Upper lobe of left lung (tissue), 6 donors: Measurements from ENCODE around the gene DHCR24. TPM values are rescaled to one million over a fixed set of nuclear protein-coding genes. Genes with fewer than 3 reads are reported as not detected.

ENCODE experiments used
- ATAC-seq, 2 donors: fragments of 200-7000 bp; cut with Tn5 transposase; one replicate each; pipeline ENCODE4 v1.9.1; 2022; ENCODE audit warnings: mild to moderate bottlenecking in 2 of 2, moderate library complexity in 2 of 2; ENCODE audit not compliant: low FRiP score in 2 of 2
- DNase-seq, 2 donors: peaks; one replicate each; pipeline ENCODE4 v3.0.0-alpha.2; 2019 to 2020
- H3K27ac ChIP-seq, 4 donors: fragments of 200-600 bp; sonication (generic); one replicate each; pipeline ENCODE4 v1.5.1; 2016 to 2019
- H3K27me3 ChIP-seq, 4 donors: fragments of 200-600 bp; sonication (generic); one replicate each; pipeline ENCODE4 v1.5.1; 2017 to 2019
- H3K36me3 ChIP-seq, 4 donors: fragments of 200-600 bp; sonication (generic); one replicate each; pipeline ENCODE4 v1.5.1; 2016 to 2019
- H3K4me1 ChIP-seq, 4 donors: fragments of 200-600 bp; sonication (generic); one replicate each; pipeline ENCODE4 v1.5.1; 2018 to 2019
- H3K4me3 ChIP-seq, 4 donors: fragments of 200-600 bp; sonication (generic); one replicate each; pipeline ENCODE4 v1.5.1; 2017 to 2019; ENCODE audit warnings: mild to moderate bottlenecking in 2 of 4, moderate library complexity in 1 of 4
- H3K9me3 ChIP-seq, 4 donors: fragments of 200-600 bp; sonication (generic); one replicate each; pipeline ENCODE4 v1.5.1; 2018 to 2019
- EP300 ChIP-seq, 4 donors: sonication (generic); formaldehyde crosslinking; IDR thresholded peaks; one replicate each; pipeline ENCODE4 v1.5.1; 2017; ENCODE audit warnings: antibody characterized with exemption in 4 of 4, control low read depth in 2 of 4
- POLR2A ChIP-seq, 4 donors: fragments of 450-650 bp; IDR thresholded peaks; one replicate each; pipeline ENCODE4 v1.5.1; 2016 to 2017; ENCODE audit warnings: antibody characterized with exemption in 4 of 4, mild to moderate bottlenecking in 2 of 4
- POLR2AphosphoS5 ChIP-seq, 2 donors: sonication (generic); formaldehyde crosslinking; IDR thresholded peaks; one replicate each; pipeline ENCODE4 v1.5.1; 2017; ENCODE audit warnings: antibody characterized with exemption in 2 of 2
- WGBS, 2 donors: methylation state at CpG; one replicate each; pipeline ENCODE4 v1.1.5; 2017 to 2018; 5-methylcytosine and 5-hydroxymethylcytosine counted together
- total RNA-seq, 6 donors: library from RNA; depleted of rRNA in 4 of 6; stranded (reverse); fragments of >200 nt in 4 of 6; gene quantifications; one replicate each; pipeline versions ENCODE4 v1.1.0 to v1.2.1, GENCODE V29; 2016 to 2021
- TF ChIP-seq, protein P1 (sequence below), 6 experiments: fragments of 450-650 bp in 4 of 6; fragments of 200-600 bp in 2 of 6; sonication (generic) in 2 of 6; IDR thresholded peaks; one replicate each; pipeline ENCODE4 v1.5.1; 2016 to 2019; ENCODE audit warnings: antibody characterized with exemption in 6 of 6
- donor health status: DM: no; HTN: no; CAD: no; lungs with moderate emphysema.
- donor health status: DM: no; HTN: yes; CAD: no; lungs with severe emphysema.

The DHCR24 gene
- total RNA-seq, 6 donors from 2014 or later = 188 to 863 (median 555) TPM

- 85 to 86% methylated on average over 5 of the region's 5 CpGs for WGBS, 2 donors
- H3K27ac ChIP-seq = no peak overlapping the region
- no peak overlapping the region for H3K4me3 ChIP-seq
- DNase-seq = no peak
- ATAC-seq = no peak
- H3K9me3 ChIP-seq = no peaks in the 10 kb centered on the region
- no peaks in the 10 kb centered on the region for H3K27me3 ChIP-seq
- TF ChIP-seq, protein P1, sequence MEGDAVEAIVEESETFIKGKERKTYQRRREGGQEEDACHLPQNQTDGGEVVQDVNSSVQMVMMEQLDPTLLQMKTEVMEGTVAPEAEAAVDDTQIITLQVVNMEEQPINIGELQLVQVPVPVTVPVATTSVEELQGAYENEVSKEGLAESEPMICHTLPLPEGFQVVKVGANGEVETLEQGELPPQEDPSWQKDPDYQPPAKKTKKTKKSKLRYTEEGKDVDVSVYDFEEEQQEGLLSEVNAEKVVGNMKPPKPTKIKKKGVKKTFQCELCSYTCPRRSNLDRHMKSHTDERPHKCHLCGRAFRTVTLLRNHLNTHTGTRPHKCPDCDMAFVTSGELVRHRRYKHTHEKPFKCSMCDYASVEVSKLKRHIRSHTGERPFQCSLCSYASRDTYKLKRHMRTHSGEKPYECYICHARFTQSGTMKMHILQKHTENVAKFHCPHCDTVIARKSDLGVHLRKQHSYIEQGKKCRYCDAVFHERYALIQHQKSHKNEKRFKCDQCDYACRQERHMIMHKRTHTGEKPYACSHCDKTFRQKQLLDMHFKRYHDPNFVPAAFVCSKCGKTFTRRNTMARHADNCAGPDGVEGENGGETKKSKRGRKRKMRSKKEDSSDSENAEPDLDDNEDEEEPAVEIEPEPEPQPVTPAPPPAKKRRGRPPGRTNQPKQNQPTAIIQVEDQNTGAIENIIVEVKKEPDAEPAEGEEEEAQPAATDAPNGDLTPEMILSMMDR (IDR thresholded peaks at IDR 0.05) = no peak
- TF ChIP-seq EP300 (IDR thresholded peaks at IDR 0.05) (no peak), POLR2AphosphoS5 (IDR thresholded peaks at IDR 0.05) (no peak), POLR2A (IDR thresholded peaks at IDR 0.05) (no peak)
- H3K4me1 ChIP-seq = peaks cover 0 to 24% (median 16%) of the 10 kb centered on the region in 4 donors
- H3K36me3 ChIP-seq = peaks cover 9 to 41% (median 34%) of the 10 kb centered on the region in 4 donors
Observed at GRCh38 chr1:54876814-54877213, 10.2 kb downstream of the DHCR24 start.

GRCh38 chr1:54875000-54875399, 12.0 kb downstream of the DHCR24 start:
- ATAC-seq = peak in 1 of 2 donors; percentile 16
- WGBS, 2 donors = 83 to 91% methylated on average over 5 of the region's 5 CpGs

GRCh38 chr1:54874079-54874830, 12.7 kb downstream of the DHCR24 start:
- TF ChIP-seq EP300 (IDR thresholded peaks at IDR 0.05) (peak in 1 of 4 donors; percentile 65), POLR2A (IDR thresholded peaks at IDR 0.05) (peak in 1 of 4 donors; percentile 8), POLR2AphosphoS5 (IDR thresholded peaks at IDR 0.05) (peak in 1 of 2 donors; percentile 27)
- TF ChIP-seq, protein P1 (IDR thresholded peaks at IDR 0.05) = no peak
- Histone ChIP-seq H3K4me1 (peaks cover 0 to 24% (median 13%) of the 10 kb centered on the region in 4 donors), H3K4me3 (no peak overlapping the region), H3K27ac (no peak overlapping the region), H3K27me3 (no peaks in the 10 kb centered on the region), H3K9me3 (no peaks in the 10 kb centered on the region), H3K36me3 (peaks cover 11 to 58% (median 45%) of the 10 kb centered on the region in 4 donors)
- 67 to 76% methylated on average over 3 of the region's 3 CpGs for WGBS, 2 donors
- peak in 1 of 2 donors; percentile 70 for DNase-seq
- ATAC-seq = peak; percentile 55 to 85

More at GRCh38 chr1:54875000-54875399, 12.0 kb downstream of the DHCR24 start:
- Histone ChIP-seq H3K27ac (peak overlapping the region in 2 of 4 donors; percentile 11 to 44), H3K4me1 (peaks cover 0 to 24% (median 13%) of the 10 kb centered on the region in 4 donors), H3K27me3 (no peaks in the 10 kb centered on the region), H3K4me3 (no peak overlapping the region), H3K36me3 (peaks cover 11 to 51% (median 45%) of the 10 kb centered on the region in 4 donors), H3K9me3 (no peaks in the 10 kb centered on the region)
- no peak for DNase-seq
- TF ChIP-seq EP300 (IDR thresholded peaks at IDR 0.05) (no peak), POLR2AphosphoS5 (IDR thresholded peaks at IDR 0.05) (no peak), POLR2A (IDR thresholded peaks at IDR 0.05) (no peak)
- TF ChIP-seq, protein P1 (IDR thresholded peaks at IDR 0.05) = no peak

GRCh38 chr1:54872036-54872331, 15.0 kb downstream of the DHCR24 start:
- TF ChIP-seq POLR2A (IDR thresholded peaks at IDR 0.05) (no peak), POLR2AphosphoS5 (IDR thresholded peaks at IDR 0.05) (no peak), EP300 (IDR thresholded peaks at IDR 0.05) (no peak)
- TF ChIP-seq, protein P1 (IDR thresholded peaks at IDR 0.05) = no peak
- Histone ChIP-seq H3K9me3 (no peaks in the 10 kb centered on the region), H3K36me3 (peaks cover 16 to 60% (median 52%) of the 10 kb centered on the region in 4 donors), H3K27me3 (no peaks in the 10 kb centered on the region), H3K4me3 (no peak overlapping the region), H3K27ac (no peak overlapping the region), H3K4me1 (peaks cover 0 to 32% (median 24%) of the 10 kb centered on the region in 4 donors)
- ATAC-seq (peak in 1 of 2 donors; percentile 43), DNase-seq (no peak)
- WGBS, 2 donors = 88 to 92% methylated on average over 5 of the region's 5 CpGs
